ENCODE measurements around the gene ISOC1.

ISOC1 gene

DNA sequence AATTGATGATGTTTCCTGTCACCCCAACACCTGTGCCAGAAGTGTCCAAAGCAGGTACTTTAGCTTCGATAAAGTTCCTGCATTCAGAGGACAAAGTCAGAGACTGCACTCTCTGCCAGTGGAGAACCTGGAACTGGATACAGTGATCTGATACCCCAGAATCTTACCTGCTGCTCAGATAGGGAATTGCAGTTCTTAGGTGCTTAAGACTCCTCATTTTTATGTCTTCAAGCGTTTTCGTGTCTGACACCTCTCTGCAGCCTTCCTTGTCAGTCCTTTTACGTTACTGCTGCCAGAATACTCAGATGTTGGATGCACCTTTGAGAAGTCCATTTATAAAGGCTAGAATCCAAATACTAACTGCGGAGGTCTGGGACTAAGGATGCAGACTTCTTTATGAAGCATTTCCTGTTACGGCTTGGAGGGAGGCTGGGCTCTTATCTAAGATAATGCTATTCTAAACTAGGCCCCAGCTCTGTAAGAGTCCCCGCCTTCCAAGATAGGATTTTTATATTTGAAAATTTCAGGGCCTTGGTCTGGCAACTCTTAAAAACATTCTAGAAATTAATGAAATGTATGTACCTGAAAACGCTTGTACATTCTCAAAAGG is 1.9 kb downstream of the ISOC1 start:
- DNase-seq: no peak

- DNase-seq: no peak
These were observed 3.1 kb downstream of the ISOC1 start for GRCh38 chr5:129097498-129098296.

- no peak for DNase-seq
These were observed 4.1 kb downstream of the ISOC1 start for GRCh38 chr5:129098488-129099183.

- DNase-seq: no peak
These were observed 4.6 kb downstream of the ISOC1 start for GRCh38 chr5:129099184-129099569.

DNA sequence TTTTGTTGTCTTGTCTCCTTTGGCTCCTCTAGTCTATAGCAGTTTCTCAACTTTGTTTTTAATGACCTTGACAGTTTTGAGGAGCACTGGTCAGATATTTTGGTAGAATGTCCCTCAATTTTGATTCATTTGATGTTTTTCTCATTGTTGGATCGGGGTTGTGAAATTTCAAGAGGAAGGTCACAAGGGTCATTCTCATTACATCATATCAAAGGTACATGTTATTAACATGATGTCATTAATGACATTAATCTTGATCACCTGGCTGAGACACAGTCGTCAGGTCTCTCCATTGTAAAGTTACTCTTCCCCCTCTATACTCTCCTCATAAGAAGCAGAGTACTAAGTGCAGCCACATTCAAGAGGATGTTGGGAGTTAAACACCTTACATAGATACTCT is 7.2 kb downstream of the ISOC1 start:
- no peak for DNase-seq

DNA sequence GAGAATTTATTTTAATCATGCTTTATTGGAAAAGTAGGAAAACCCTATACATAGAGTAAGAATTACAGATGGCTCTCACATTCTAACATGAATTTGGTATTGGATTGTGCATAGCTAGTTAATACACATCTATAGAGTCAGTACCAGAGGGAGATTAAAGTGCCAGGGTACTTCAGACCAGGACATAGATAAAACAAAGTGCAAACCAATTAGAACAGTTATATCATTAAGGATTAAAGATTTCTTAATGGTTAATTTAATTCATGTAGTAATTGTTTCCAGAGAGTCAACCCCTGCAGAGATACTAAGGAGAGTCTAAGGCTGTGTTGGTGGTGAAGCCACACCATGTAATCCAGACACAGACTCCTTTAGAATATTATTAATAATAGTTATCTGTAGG is 8.8 kb downstream of the ISOC1 start:
- no peak for DNase-seq

- DNase-seq: no peak
These were observed 10.4 kb downstream of the ISOC1 start for GRCh38 chr5:129104915-129105455.

DNA sequence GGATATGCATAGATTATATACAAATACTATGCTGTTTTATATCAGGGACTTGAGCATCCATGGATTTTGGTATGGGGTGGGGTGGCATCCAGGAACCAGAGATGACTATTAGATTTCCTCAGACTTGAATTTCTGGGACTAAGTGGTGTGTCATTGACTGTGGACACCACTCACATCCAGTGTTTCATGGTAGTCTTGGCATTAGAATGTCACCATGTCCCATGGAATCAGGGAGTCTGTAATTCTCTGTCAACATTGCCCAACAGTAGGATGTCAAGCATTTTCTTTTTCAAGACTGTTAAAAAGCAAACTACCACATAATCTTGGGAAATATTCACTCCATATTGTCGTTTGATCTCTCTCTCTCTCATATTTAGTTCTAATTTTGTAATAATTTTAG is 13.1 kb downstream of the ISOC1 start:
- DNase-seq: no peak

GRCh38 chr5:129110742-129111141 is 16.2 kb downstream of the ISOC1 start:
- DNase-seq: no peak

DNA sequence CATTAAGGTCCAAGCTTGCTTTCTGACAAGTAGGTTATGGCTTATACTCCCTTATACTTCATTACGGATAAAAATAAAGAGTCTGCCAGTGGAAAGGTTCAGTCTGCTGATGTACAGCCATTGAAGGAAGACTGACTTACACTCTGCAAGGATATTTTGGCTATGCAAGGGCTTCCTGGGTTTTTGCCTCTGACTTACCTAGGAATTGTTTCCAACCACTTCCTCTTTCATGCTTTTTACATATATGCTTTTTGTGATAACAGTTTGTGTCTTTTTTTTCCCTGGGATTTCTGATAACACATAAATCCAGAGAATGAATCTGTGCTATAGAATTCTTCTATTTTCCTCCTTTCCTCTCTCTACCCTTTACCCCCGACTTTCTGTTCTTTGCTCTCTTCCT is 16.8 kb downstream of the ISOC1 start:
- DNase-seq: no peak

GRCh38 chr5:129112295-129112694 is 17.7 kb downstream of the ISOC1 start:
- no peak for DNase-seq

- DNase-seq: no peak
These were observed 19.3 kb downstream of the ISOC1 start for GRCh38 chr5:129113867-129114266.

DNA sequence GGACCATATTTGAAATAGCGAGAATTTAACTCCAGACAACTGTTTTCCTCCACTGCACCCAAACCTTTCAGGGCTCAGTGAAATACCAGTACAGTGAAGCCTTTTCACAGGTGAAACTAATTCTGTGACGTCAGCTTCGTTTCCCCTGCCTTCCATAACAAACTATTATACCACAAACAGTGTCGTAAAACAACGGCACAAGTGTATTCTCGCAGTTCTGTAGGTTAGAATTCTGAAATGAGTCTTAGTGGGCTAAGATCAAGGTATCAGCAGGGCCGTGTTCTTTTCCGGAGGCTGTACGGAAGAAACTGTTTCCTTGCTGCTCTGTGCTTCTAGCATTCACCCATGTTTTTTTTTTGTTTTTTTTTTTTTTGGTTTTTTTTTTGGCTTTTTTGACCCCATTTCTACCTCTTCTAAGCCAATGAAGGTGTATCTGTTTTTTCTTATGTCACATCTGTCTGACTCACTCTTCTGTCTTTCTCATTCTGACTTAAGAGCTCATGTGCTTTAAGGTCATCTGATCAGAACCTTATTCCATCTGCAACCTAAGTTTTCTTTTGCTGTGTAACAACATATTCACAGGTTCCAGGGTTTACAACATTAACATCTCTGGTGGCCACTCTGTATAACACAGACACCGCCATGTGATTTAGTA is 20.1 kb downstream of the ISOC1 start:
- DNase-seq: no peak

- DNase-seq: no peak
These were observed 21.1 kb downstream of the ISOC1 start for GRCh38 chr5:129115680-129116079.

GRCh38 chr5:129116797-129117196 is 22.2 kb downstream of the ISOC1 start:
- DNase-seq: no peak

DNA sequence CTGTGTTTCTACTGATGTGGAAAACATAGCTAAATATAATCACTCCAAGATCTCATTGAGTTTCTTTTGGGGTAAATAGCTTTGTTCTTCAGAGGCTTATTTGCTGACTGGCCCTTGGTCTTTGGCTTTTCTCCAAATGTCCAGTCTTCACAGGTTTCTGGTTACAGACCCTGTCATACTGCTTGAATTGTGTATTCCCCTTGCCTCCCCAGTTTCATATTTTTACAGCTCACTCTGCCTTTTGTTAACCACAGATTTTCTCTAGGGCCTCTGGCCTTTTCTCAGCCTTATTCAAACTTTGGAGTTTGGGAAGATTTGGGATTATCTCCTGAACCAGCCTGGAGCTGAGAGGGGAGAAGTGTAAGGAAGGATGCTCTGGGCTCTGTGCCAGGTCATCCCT is 23.9 kb downstream of the ISOC1 start:
- no peak for DNase-seq

DNA sequence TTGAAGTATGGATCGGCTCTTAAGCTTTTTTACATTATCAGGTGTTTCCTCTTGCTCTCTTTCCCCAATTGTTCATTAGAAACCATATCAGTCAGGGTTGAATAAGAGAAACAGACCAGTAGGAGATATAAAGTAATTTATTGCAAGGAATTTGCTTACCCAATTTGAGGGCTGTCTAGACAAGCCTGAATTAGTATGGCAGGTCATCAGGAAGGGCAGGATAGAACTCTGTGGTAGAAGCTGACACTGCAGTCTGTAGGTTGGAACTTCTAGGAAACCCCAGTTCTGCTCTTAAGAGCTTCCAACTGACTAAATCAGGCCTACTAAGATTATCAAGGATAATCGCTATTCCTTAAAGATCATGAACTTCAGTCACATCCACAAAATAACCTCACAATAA is 24.3 kb downstream of the ISOC1 start:
- no peak for DNase-seq

DNA sequence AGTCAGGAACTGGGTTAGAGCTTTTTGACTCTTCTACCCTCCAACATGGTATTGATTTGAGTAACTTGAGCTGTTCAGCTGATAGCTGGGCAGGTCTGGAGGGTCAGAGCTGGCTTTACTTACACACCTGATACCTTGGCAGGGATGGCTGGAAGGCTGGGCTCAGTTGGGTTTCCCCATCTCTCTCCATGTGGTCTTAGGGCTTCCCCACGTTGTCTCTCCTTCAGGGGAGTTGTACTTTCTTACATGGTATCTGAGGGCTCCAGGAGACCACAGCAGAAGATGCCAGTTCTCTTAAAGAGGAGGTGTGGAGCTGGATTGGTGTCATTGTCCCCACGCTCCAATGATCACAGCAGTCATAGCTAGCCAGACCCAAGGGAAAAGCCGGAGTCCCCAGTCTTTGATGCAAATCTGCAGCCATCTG is 25.6 kb downstream of the ISOC1 start:
- DNase-seq: no peak

GRCh38 chr5:129122560-129122959 is 28.0 kb downstream of the ISOC1 start:
- DNase-seq: no peak

DNA sequence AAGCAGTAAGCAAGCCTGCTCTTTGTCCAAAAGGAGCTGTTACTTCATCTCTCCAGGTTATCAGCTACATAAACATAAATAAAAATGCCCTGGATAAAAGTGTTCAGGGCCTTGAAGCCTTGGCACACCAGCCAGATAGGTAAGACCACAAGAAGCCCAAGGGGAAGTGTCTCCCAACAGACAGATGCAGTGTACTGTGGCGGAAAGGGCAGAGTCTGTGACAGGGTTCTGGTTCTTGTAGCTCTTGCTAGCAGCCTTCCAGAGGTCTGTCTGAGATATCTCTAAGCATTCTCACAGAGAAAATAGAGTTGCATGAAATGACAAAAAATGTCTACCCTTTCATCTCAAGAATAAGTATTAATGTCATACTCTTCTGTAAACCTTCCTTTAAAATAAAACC is 30.1 kb downstream of the ISOC1 start:
- no peak for DNase-seq

DNA sequence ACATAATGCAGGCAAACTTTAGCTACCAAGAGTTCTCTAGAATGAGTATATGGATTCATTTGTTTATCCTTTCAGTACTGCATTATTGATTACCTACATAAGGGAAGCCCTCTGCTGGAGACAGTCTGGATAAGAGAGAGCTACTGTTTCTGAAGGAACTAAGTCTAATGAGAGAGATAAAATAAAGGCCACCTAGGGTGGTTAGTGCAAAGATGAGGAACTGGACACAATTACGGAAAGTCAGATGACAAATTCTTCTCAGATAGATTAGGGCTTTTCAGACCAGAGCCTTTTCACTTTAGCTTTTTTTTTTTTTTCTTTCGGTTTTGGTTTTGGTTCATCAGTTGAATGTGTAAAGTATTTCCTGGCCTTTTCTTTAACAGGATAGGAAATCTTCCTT is 31.3 kb downstream of the ISOC1 start:
- no peak for DNase-seq

DNA sequence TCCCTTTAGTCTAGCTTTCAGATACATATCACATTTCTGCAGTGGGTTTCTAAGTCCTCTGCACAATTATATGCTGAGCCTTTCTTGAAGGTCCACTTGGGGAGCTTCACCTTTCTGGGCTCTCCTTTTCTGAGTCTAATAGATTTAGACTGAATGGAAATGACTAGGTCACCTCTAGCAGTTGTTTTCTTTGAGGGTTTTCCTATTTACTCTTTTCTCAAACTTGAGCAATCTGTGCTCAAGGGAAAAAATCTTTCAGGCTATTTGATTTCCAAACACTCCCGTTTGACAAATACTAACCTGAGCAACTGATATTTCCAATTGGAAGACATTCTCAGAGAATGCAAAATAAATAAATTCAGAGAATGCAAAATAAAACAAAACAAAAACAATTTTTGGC is 39.0 kb downstream of the ISOC1 start:
- DNase-seq: no peak

DNA sequence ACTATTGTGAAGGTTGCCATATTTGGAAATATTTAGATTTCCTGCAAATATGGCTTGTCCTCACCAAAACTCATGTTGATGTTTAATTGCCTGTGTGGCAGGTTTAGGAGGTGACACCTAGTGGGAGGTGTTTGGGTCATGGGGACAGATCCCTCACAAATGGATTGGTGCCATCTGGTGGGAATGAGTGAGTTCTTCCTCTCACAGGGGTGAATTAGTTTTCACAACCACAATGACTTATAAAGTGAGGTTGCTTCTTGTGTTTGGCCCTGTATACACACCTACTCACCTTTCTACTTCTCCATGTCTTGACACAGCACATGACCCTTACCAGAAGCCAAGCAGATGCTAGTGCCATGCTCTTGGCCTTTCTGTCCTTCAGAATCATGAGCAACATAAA is 41.1 kb downstream of the ISOC1 start:
- DNase-seq: no peak
